Neuronal stem cell (in vitro differentiated cells): ENCODE data around the gene TBRG4.

ENCODE experiments used
- DNase-seq: peaks from one replicate; pipeline ENCODE4 v3.0.0-alpha.2; 2013; ENCODE audit warnings: low spot score
- H2AFZ ChIP-seq: one replicate; pipeline ENCODE4 v1.6.1; 2013; ENCODE audit warnings: mild to moderate bottlenecking, low read length, inconsistent platforms
- H2AK5ac ChIP-seq: 2 replicates; pipeline ENCODE4 v1.6.1; 2013; ENCODE audit warnings: low read depth, mild to moderate bottlenecking, inconsistent platforms, low read length, moderate library complexity, mixed read lengths
- H2BK120ac ChIP-seq: 2 replicates; pipeline ENCODE4 v1.6.1; 2013; ENCODE audit warnings: low read depth, mild to moderate bottlenecking, inconsistent platforms, low read length, moderate library complexity, mixed read lengths
- H2BK12ac ChIP-seq: one replicate; pipeline ENCODE4 v1.6.1; 2013; ENCODE audit warnings: low read length, inconsistent platforms
- H2BK15ac ChIP-seq: 2 replicates; pipeline ENCODE4 v1.6.1; 2013; ENCODE audit warnings: mild to moderate bottlenecking, low read length, inconsistent platforms, mixed read lengths
- H2BK5ac ChIP-seq: one replicate; pipeline ENCODE4 v1.6.1; 2013; ENCODE audit warnings: inconsistent platforms, mild to moderate bottlenecking, low read length, moderate library complexity
- H3K14ac ChIP-seq: one replicate; pipeline ENCODE4 v1.6.1; 2013; ENCODE audit warnings: low read length, inconsistent platforms
- H3K18ac ChIP-seq: 2 replicates; pipeline ENCODE4 v1.6.1; 2013; ENCODE audit warnings: low read length, inconsistent platforms
- H3K23ac ChIP-seq: 2 replicates; pipeline ENCODE4 v1.6.1; 2013; ENCODE audit warnings: low read depth, mild to moderate bottlenecking, mixed read lengths, low read length, inconsistent platforms; ENCODE audit not compliant: poor library complexity
- H3K27ac ChIP-seq: replicated peaks from 3 replicates; pipeline ENCODE4 v1.5.1; 2013; ENCODE audit warnings: low read length, inconsistent platforms
- H3K27me3 ChIP-seq, 3 experiments: 2 replicates each; pipeline ENCODE4 v1.6.1; 2013; ENCODE audit warnings: low read length in 3 of 3, mild to moderate bottlenecking in 2 of 3, inconsistent platforms in 1 of 3, low read depth in 1 of 3, mixed read lengths in 1 of 3, moderate library complexity in 1 of 3; ENCODE audit not compliant: control insufficient read depth in 3 of 3, insufficient read depth in 3 of 3
- H3K36me3 ChIP-seq, 2 donors: replicated peaks in 1 of 2; 2 replicates each; pipeline ENCODE4 v1.6.1; 2013; ENCODE audit warnings: low read length in 2 of 2; ENCODE audit not compliant: control insufficient read depth in 2 of 2, insufficient read depth in 2 of 2
- H3K4ac ChIP-seq: 2 replicates; pipeline ENCODE4 v1.6.1; 2013; ENCODE audit warnings: inconsistent platforms, mild to moderate bottlenecking, low read length, moderate library complexity
- H3K4me1 ChIP-seq, 2 donors: 1 replicate in 1 of 2; 2 replicates in 1 of 2; pipeline ENCODE4 v1.6.1; 2013; ENCODE audit warnings: low read length in 2 of 2, low read depth in 1 of 2; ENCODE audit not compliant: control insufficient read depth in 2 of 2, insufficient read depth in 1 of 2
- H3K4me2 ChIP-seq: one replicate; pipeline ENCODE4 v1.6.1; 2013; ENCODE audit warnings: mild to moderate bottlenecking, low read length, inconsistent platforms; ENCODE audit not compliant: insufficient read depth, poor library complexity, severe bottlenecking
- H3K4me3 ChIP-seq, 2 donors: 2 replicates each; pipeline ENCODE4 v1.5.1; 2013; ENCODE audit warnings: low read length in 2 of 2, mild to moderate bottlenecking in 2 of 2, inconsistent platforms in 1 of 2, moderate library complexity in 1 of 2
- H3K79me1 ChIP-seq: one replicate; pipeline ENCODE4 v1.6.1; 2013; ENCODE audit warnings: low read depth, mild to moderate bottlenecking, inconsistent platforms, low read length, moderate library complexity
- H3K9ac ChIP-seq: one replicate; pipeline ENCODE4 v1.6.1; 2013; ENCODE audit warnings: mild to moderate bottlenecking, low read depth, low read length, inconsistent platforms; ENCODE audit not compliant: poor library complexity
- H3K9me3 ChIP-seq, 2 donors: replicated peaks in 1 of 2; 2 replicates each; pipeline versions ENCODE3 to v1.6.1; 2013; ENCODE audit warnings: low read length in 2 of 2, mild to moderate bottlenecking in 2 of 2, inconsistent platforms in 1 of 2, low read depth in 1 of 2, mixed read lengths in 1 of 2, moderate library complexity in 1 of 2; ENCODE audit not compliant: control insufficient read depth in 2 of 2, insufficient read depth in 1 of 2
- H4K8ac ChIP-seq: one replicate; pipeline ENCODE4 v1.6.1; 2013; ENCODE audit warnings: low read depth, mild to moderate bottlenecking, inconsistent platforms, low read length, moderate library complexity
- H4K91ac ChIP-seq: one replicate; pipeline ENCODE4 v1.6.1; 2013; ENCODE audit warnings: low read length, low read depth, mild to moderate bottlenecking, inconsistent platforms; ENCODE audit not compliant: poor library complexity
- WGBS, 2 donors: extraction: QIAGEN DNeasy Blood & Tissue Kit; methylation state at CpG; one replicate each; pipeline ENCODE4 v1.1.7; 2013; ENCODE audit warnings: missing lambda C conversion rate in 2 of 2, mixed read lengths in 1 of 2; ENCODE audit not compliant: insufficient read length in 2 of 2, insufficient replicate concordance in 1 of 2; ENCODE audit errors: extremely low coverage in 2 of 2; 5-methylcytosine and 5-hydroxymethylcytosine counted together

TBRG4 gene

GRCh38 chr7:45102785-45103712 lies 8.4 kb downstream of the TBRG4 start:
- Histone ChIP-seq H3K23ac (no peak overlapping the region), H3K4me2 (no peak overlapping the region), H3K4me1 (no peaks in the 10 kb centered on the region), H3K18ac (no peak overlapping the region), H3K27ac (no peak overlapping the region), H2AFZ (no peak overlapping the region), H3K4ac (no peak overlapping the region), H3K9me3 (no peaks in the 10 kb centered on the region), H3K27me3 (peaks cover 0 to 2% (median 0%) of the 10 kb centered on the region in 3 experiments), H3K9ac (no peak overlapping the region), H3K79me1 (peaks cover 2% of the 10 kb centered on the region), H2BK15ac (no peak overlapping the region), H4K8ac (no peak overlapping the region), H3K36me3 (peaks cover 81 to 99% of the 10 kb centered on the region in 2 donors), H3K4me3 (no peak overlapping the region), H2BK5ac (no peak overlapping the region), H3K14ac (no peak overlapping the region), H2BK12ac (no peak overlapping the region), H2AK5ac (no peak overlapping the region), H2BK120ac (no peak overlapping the region), H4K91ac (no peak overlapping the region)
- no peak for DNase-seq
- WGBS, 2 donors = no CpG with 5 or more reads among the region's 14 CpGs

- no peaks in the 10 kb centered on the region for H3K4me1 ChIP-seq
- H2AFZ ChIP-seq = no peak overlapping the region
- H3K23ac ChIP-seq = no peak overlapping the region
- no peak overlapping the region for H2BK5ac ChIP-seq
- H3K4me3 ChIP-seq = no peak overlapping the region
- H3K18ac ChIP-seq = no peak overlapping the region
- H4K91ac ChIP-seq = no peak overlapping the region
- H2BK12ac ChIP-seq = no peak overlapping the region
- no peak overlapping the region for H2BK15ac ChIP-seq
- no peak overlapping the region for H4K8ac ChIP-seq
- H2AK5ac ChIP-seq = no peak overlapping the region
- peaks cover 2% of the 10 kb centered on the region for H3K79me1 ChIP-seq
- H3K14ac ChIP-seq = no peak overlapping the region
- H3K36me3 ChIP-seq = peaks cover 71 to 88% of the 10 kb centered on the region in 2 donors
- no peak for DNase-seq
- H3K27ac ChIP-seq = no peak overlapping the region
- no peak overlapping the region for H3K9ac ChIP-seq
- H3K27me3 ChIP-seq = no peaks in the 10 kb centered on the region
- no peak overlapping the region for H3K4ac ChIP-seq
- no peak overlapping the region for H2BK120ac ChIP-seq
- WGBS, 2 donors = no CpG with 5 or more reads among the region's 12 CpGs
- H3K9me3 ChIP-seq = no peaks in the 10 kb centered on the region
- no peak overlapping the region for H3K4me2 ChIP-seq
These were observed 9.7 kb downstream of the TBRG4 start for GRCh38 chr7:45101748-45102147.

- Histone ChIP-seq H2BK12ac (no peak overlapping the region), H3K4me1 (no peaks in the 10 kb centered on the region), H2BK5ac (no peak overlapping the region), H2BK120ac (no peak overlapping the region), H3K36me3 (peaks cover 67 to 80% of the 10 kb centered on the region in 2 donors), H3K18ac (no peak overlapping the region), H3K4me2 (no peak overlapping the region), H2BK15ac (no peak overlapping the region), H3K4ac (no peak overlapping the region), H3K79me1 (peaks cover 2% of the 10 kb centered on the region), H3K23ac (peak overlapping the region; percentile 61), H4K91ac (no peak overlapping the region), H3K4me3 (no peak overlapping the region), H3K27me3 (no peaks in the 10 kb centered on the region), H3K9me3 (no peaks in the 10 kb centered on the region), H2AK5ac (no peak overlapping the region), H3K27ac (no peak overlapping the region), H2AFZ (no peak overlapping the region), H3K9ac (no peak overlapping the region), H3K14ac (no peak overlapping the region), H4K8ac (no peak overlapping the region)
- no CpG with 5 or more reads among the region's 13 CpGs for WGBS, 2 donors
- no peak for DNase-seq
These were observed 10.6 kb downstream of the TBRG4 start for GRCh38 chr7:45100761-45101480.
